PC-9 (cell line): ENCODE data around the gene SLC46A3. TPM values are rescaled to one million over a fixed set of nuclear protein-coding genes. Genes with fewer than 3 reads are reported as not detected.

Source experiments
- Bru-seq: library from RNA; stranded (reverse); fragments of 400-500 nt; gene quantifications from one replicate; lab custom pipeline; 2021; lab: Mats Ljungman, UMichigan
- BruChase-seq, 2 experiments: library from RNA; stranded (reverse); fragments of 400-500 nt; gene quantifications; one replicate each; lab custom pipeline; 2021; lab: Mats Ljungman, UMichigan
- BruUV-seq: library from RNA; stranded (reverse); fragments of 400-500 nt; replicated peaks from 2 replicates; lab custom pipeline; 2021; lab: Mats Ljungman, UMichigan
- CTCF ChIA-PET: fragments of 300-600 bp; sonication (Branson Sonifier 250); formaldehyde crosslinking; loops from one replicate; lab custom pipeline; 2022; ENCODE audit warnings: antibody characterized with exemption; lab: Charles Lee
- POLR2A ChIA-PET: fragments of 300-600 bp; sonication (Branson Sonifier 250); formaldehyde crosslinking; loops from one replicate; lab custom pipeline; 2022; ENCODE audit warnings: antibody characterized with exemption; ENCODE audit not compliant: unreplicated experiment; lab: Charles Lee
- DNase-seq, 2 experiments: peaks; one replicate each; pipeline versions ENCODE4 v3.0.0 to v3.0.0-alpha.2; 2015 to 2022; ENCODE audit warnings: mixed read lengths in 1 of 2
- H2AFZ ChIP-seq: fragments of 200-600 bp; sonication (generic); 2 replicates; pipeline ENCODE4 v1.8.1; 2017; ENCODE audit warnings: antibody characterized with exemption
- H3F3A ChIP-seq: fragments of 200-600 bp; sonication (generic); 2 replicates; pipeline ENCODE4 v1.8.1; 2017; ENCODE audit warnings: antibody characterized with exemption, mild to moderate bottlenecking, low read depth; ENCODE audit not compliant: insufficient read depth
- H3K27ac ChIP-seq: fragments of 200-600 bp; sonication (generic); 2 replicates; pipeline ENCODE4 v1.6.1; 2016; ENCODE audit warnings: mixed run types
- H3K27me3 ChIP-seq: fragments of 200-600 bp; sonication (generic); 2 replicates; pipeline ENCODE4 v1.6.1; 2016; ENCODE audit warnings: low read depth, mixed run types; ENCODE audit not compliant: insufficient read depth
- H3K36me3 ChIP-seq: fragments of 200-600 bp; sonication (generic); 2 replicates; pipeline ENCODE4 v1.6.1; 2016; ENCODE audit warnings: low read depth, mixed run types
- H3K4me1 ChIP-seq: fragments of 200-600 bp; sonication (generic); replicated peaks from 2 replicates; pipeline ENCODE4 v1.6.1; 2016; ENCODE audit warnings: mixed run types; ENCODE audit not compliant: insufficient read depth
- H3K4me2 ChIP-seq: fragments of 200-600 bp; sonication (generic); 2 replicates; pipeline ENCODE4 v1.6.1; 2017; ENCODE audit warnings: mixed run types
- H3K4me3 ChIP-seq: fragments of 200-600 bp; sonication (generic); 2 replicates; pipeline ENCODE4 v1.6.1; 2016; ENCODE audit warnings: mixed run types
- H3K79me2 ChIP-seq: fragments of 200-600 bp; sonication (generic); 2 replicates; pipeline ENCODE4 v1.6.1; 2017; ENCODE audit warnings: low read depth, mixed run types
- H3K9me2 ChIP-seq: fragments of 200-600 bp; sonication (generic); 2 replicates; pipeline ENCODE4 v1.8.1; 2017; ENCODE audit warnings: mild to moderate bottlenecking; ENCODE audit not compliant: insufficient read depth
- H3K9me3 ChIP-seq: fragments of 200-600 bp; sonication (generic); 2 replicates; pipeline ENCODE4 v1.8.1; 2016; ENCODE audit warnings: low read depth; ENCODE audit not compliant: insufficient read depth
- H4K20me1 ChIP-seq: fragments of 200-600 bp; sonication (generic); 2 replicates; pipeline ENCODE4 v1.8.1; 2017; ENCODE audit not compliant: insufficient read depth
- CTCF ChIP-seq: fragments of 200-600 bp; sonication (generic); conservative IDR thresholded peaks from 2 replicates; pipeline ENCODE4 v1.6.1; 2017; ENCODE audit warnings: mixed run types, antibody characterized with exemption, mild to moderate bottlenecking, moderate library complexity
- EZH2 ChIP-seq: fragments of 200-600 bp; sonication (generic); IDR thresholded peaks from 2 replicates; pipeline ENCODE4 v1.8.0; 2017; ENCODE audit warnings: antibody characterized with exemption, low read depth
- intact Hi-C: fragments of 100-400 bp; cut with micrococcal nuclease; formaldehyde crosslinking; loops from one replicate; pipeline ENCODE4 v1.10.0; 2022; ENCODE audit not compliant: unreplicated experiment
- long read RNA-seq: library from polyadenylated mRNA; stranded (forward); transcript quantifications from one replicate; pipeline ENCODE4 v2.0.0, GENCODE V29; 2022
- total RNA-seq: library from RNA; stranded (reverse); gene quantifications from 2 replicates; pipeline ENCODE4 v1.2.3, GENCODE V29; 2021

SLC46A3 gene
- 0.15 and 0.25 TPM in 2 replicates for total RNA-seq
- percentile 9 among the genes with signal in this experiment for Bru-seq, nascent RNA
- percentile 13 among the genes with signal in this experiment for BruChase-seq, experiment 1, labeled RNA remaining after a 2-hour chase
- percentile 13 among the genes with signal in this experiment for BruChase-seq, experiment 2, labeled RNA remaining after a 6-hour chase
- long read RNA-seq, partial matches to known transcripts: 0 of 1 reads
- long read RNA-seq, other reads (novel, unspliced or antisense): 0 of 1 reads

- Histone ChIP-seq H3K27me3 (no peaks in the 10 kb centered on the region), H3F3A (peaks cover 13% of the 10 kb centered on the region; the same call in 1 of the 2 replicates), H3K79me2 (no peaks in the 10 kb centered on the region), H3K4me1 (peaks cover 17% of the 10 kb centered on the region), H4K20me1 (no peaks in the 10 kb centered on the region), H3K9me2 (no peaks in the 10 kb centered on the region; the same call in 1 of the 2 replicates), H3K36me3 (no peaks in the 10 kb centered on the region), H3K4me3 (no peak within 1 kb of the TSS), H3K27ac (no peak within 1 kb of the TSS), H2AFZ (no peak within 1 kb of the TSS), H3K9me3 (no peaks in the 10 kb centered on the region), H3K4me2 (no peak within 1 kb of the TSS)
- no TSS peak for BruUV-seq
- intact Hi-C loops: no loop called here
- no peak for TF ChIP-seq CTCF
- no peak for TF ChIP-seq EZH2
- POLR2A ChIA-PET: interaction anchor here (0.6 kb wide), 1 partner anchor 8 kb away, joined by 5 read pairs; no protein-coding TSS in a partner anchor
- CTCF ChIA-PET: no interaction called here
- DNase-seq: peak in 1 of 2 experiments; percentile 85
These were observed at the start of gene SLC46A3 for GRCh38 chr13:28718543-28719226. Gene SLC46A3, minus strand, starts transcription at chr13:28718970. Its CDS starts 972 bp downstream, at chr13:28717998.

DNA sequence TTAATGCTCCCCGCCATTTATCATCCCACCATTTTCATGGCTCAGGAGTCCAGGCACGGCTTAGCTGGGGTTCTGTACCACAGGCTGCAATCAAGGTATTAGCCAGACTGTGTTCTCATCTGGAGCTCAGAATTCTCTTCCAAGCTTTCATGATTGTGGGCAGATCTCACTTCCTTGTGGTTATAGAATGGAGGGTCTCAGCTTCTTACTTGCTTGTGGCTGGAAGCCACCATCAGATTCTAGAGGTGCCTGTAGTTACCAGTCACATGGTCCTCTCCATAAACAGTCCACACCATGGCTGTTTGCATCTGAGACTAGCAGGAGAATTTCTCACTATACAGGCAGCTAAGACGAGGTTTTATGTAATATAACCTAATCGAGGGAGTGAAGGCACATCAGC lies 45.1 kb upstream of the SLC46A3 start:
- H3K9me3 ChIP-seq: peaks cover 6% of the 10 kb centered on the region; the same call in 1 of the 2 replicates
- ChIA-PET POLR2A (no interaction called here), CTCF (no interaction called here)
- no peak overlapping the region for H3K27ac ChIP-seq
- H3K27me3 ChIP-seq: peaks cover 15% of the 10 kb centered on the region; the same call in 1 of the 2 replicates
- no peaks in the 10 kb centered on the region for H3F3A ChIP-seq
- H3K4me1 ChIP-seq: no peaks in the 10 kb centered on the region
- no peaks in the 10 kb centered on the region for H3K79me2 ChIP-seq
- no peak overlapping the region for H3K4me2 ChIP-seq
- H3K36me3 ChIP-seq: no peaks in the 10 kb centered on the region
- H4K20me1 ChIP-seq: no peaks in the 10 kb centered on the region
- BruUV-seq: no TSS peak
- H2AFZ ChIP-seq: no peak overlapping the region
- DNase-seq: no peak
- intact Hi-C loops: no loop called here
- H3K9me2 ChIP-seq: no peaks in the 10 kb centered on the region
- H3K4me3 ChIP-seq: no peak overlapping the region
- TF ChIP-seq CTCF (no peak), EZH2 (no peak)

DNA sequence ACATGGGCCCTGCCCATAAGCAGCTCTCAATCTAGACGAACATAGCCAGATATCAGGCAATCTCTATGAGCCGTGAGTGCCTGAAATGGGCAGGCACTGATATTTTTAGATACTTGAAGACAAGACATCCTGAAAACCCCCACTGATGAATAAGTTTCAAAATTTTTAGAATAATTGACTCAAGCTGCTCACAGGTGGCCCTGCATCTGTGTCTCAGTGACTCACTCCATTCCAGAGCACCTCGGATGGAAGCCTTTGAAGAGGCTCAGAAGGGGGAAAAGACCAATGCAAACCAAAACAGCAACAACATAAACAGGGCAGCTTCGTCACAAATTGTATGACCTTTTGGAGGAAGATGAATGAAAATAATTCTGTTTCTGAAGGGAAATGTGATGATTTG lies 42.8 kb upstream of the SLC46A3 start:
- no peak overlapping the region for H3K27ac ChIP-seq
- H3F3A ChIP-seq: no peaks in the 10 kb centered on the region
- no TSS peak for BruUV-seq
- ChIA-PET CTCF (no interaction called here), POLR2A (no interaction called here)
- H3K4me2 ChIP-seq: no peak overlapping the region
- intact Hi-C loops: no loop called here
- DNase-seq: no peak
- no peaks in the 10 kb centered on the region for H4K20me1 ChIP-seq
- H3K4me3 ChIP-seq: no peak overlapping the region
- no peaks in the 10 kb centered on the region for H3K79me2 ChIP-seq
- H3K36me3 ChIP-seq: no peaks in the 10 kb centered on the region
- no peaks in the 10 kb centered on the region for H3K9me2 ChIP-seq
- H3K27me3 ChIP-seq: peaks cover 15% of the 10 kb centered on the region; the same call in 1 of the 2 replicates
- H3K4me1 ChIP-seq: no peaks in the 10 kb centered on the region
- H2AFZ ChIP-seq: no peak overlapping the region
- peaks cover 6% of the 10 kb centered on the region; the same call in 1 of the 2 replicates for H3K9me3 ChIP-seq
- TF ChIP-seq CTCF (no peak), EZH2 (no peak)
